MM.1S (cell line): ENCODE results near the gene TOX2.

Experiments
- CTCF ChIP-seq: fragments of 300-600 bp; sonication (generic); IDR thresholded peaks from 2 replicates; pipeline ENCODE4 v1.5.1; 2016; ENCODE audit warnings: antibody characterized with exemption, low read length, mixed read lengths
- EZH2 ChIP-seq: fragments of 300-600 bp; sonication (generic); optimal IDR thresholded peaks from 2 replicates; pipeline ENCODE3; 2017; ENCODE audit warnings: low read depth, mild to moderate bottlenecking, antibody characterized with exemption, low read length, mixed read lengths
- EZH2phosphoT487 ChIP-seq: fragments of 300-600 bp; sonication (generic); IDR thresholded peaks from 2 replicates; pipeline ENCODE4 v1.6.1; 2018; ENCODE audit warnings: antibody characterized with exemption, low read length

- TF ChIP-seq CTCF (no peak), EZH2 (no peak), EZH2phosphoT487 (no peak)
Observed at GRCh38 chr20:43958626-43959025, 44.0 kb downstream of the TOX2 start.
